Epithelial cell of esophagus (primary cell): ENCODE data around the gene ETV3L.

Experiments
- DNase-seq: peaks from one replicate; pipeline ENCODE4 v3.0.0; 2010; ENCODE audit warnings: low read depth
- H3K4me3 ChIP-seq: 2 replicates; pipeline ENCODE4 v1.5.1; 2011; ENCODE audit warnings: mild to moderate bottlenecking, low read length, control low read depth
- CTCF ChIP-seq: IDR thresholded peaks from 2 replicates; pipeline ENCODE4 v1.5.1; 2011; ENCODE audit warnings: low read depth, mild to moderate bottlenecking, low read length, control low read depth, inconsistent platforms; ENCODE audit not compliant: insufficient read depth; ENCODE audit errors: missing control alignments

Gene ETV3L

GRCh38 chr1:157098519-157098918, 1.1 kb downstream of the ETV3L start:
- no peak overlapping the region for H3K4me3 ChIP-seq
- TF ChIP-seq CTCF, result no peak
- DNase-seq, result no peak

- no peak for DNase-seq
- TF ChIP-seq CTCF, result no peak
- H3K4me3 ChIP-seq, result no peak overlapping the region
Observed at GRCh38 chr1:157097692-157098091, 1.9 kb downstream of the ETV3L start.

- DNase-seq, result no peak
- TF ChIP-seq CTCF, result no peak
- H3K4me3 ChIP-seq, result no peak overlapping the region
Observed at GRCh38 chr1:157096881-157097280, 2.7 kb downstream of the ETV3L start.

GRCh38 chr1:157095551-157095950, 4.1 kb downstream of the ETV3L start:
- no peak overlapping the region for H3K4me3 ChIP-seq
- no peak for TF ChIP-seq CTCF
- DNase-seq, result no peak

- no peak overlapping the region for H3K4me3 ChIP-seq
- TF ChIP-seq CTCF, result no peak
- DNase-seq, result no peak
Observed at GRCh38 chr1:157095091-157095490, 4.5 kb downstream of the ETV3L start.

GRCh38 chr1:157092831-157093230, 6.8 kb downstream of the ETV3L start:
- DNase-seq, result no peak
- TF ChIP-seq CTCF, result no peak
- H3K4me3 ChIP-seq, result no peak overlapping the region

- DNase-seq, result no peak
- H3K4me3 ChIP-seq, result no peak overlapping the region
- no peak for TF ChIP-seq CTCF
Observed at GRCh38 chr1:157091668-157092273, 7.8 kb downstream of the ETV3L start.
